Skeletal muscle cell (primary cell): ENCODE data around the gene SRRD.
"Not testable (repeated sequence)": the region's sequence is repeated elsewhere in the genome, so short reads cannot be mapped to it uniquely, and the experiment has no call there.

Experiments
- DNase-seq: peaks from one replicate; pipeline ENCODE4 v3.0.0-alpha.2; 2010; ENCODE audit warnings: low read depth
- H3K4me3 ChIP-seq: 2 replicates; pipeline ENCODE4 v1.5.1; 2011; ENCODE audit warnings: low read depth, mild to moderate bottlenecking, control low read depth, low read length, moderate library complexity

Gene SRRD

GRCh38 chr22:26512149-26512793 is 28.6 kb downstream of the SRRD start, which contains the start of gene TFIP11:
TFIP11 (minus strand) TSS chr22:26512473; CDS start chr22:26510272, 2,201 bp downstream.
- peak; percentile 53 for DNase-seq

DNA sequence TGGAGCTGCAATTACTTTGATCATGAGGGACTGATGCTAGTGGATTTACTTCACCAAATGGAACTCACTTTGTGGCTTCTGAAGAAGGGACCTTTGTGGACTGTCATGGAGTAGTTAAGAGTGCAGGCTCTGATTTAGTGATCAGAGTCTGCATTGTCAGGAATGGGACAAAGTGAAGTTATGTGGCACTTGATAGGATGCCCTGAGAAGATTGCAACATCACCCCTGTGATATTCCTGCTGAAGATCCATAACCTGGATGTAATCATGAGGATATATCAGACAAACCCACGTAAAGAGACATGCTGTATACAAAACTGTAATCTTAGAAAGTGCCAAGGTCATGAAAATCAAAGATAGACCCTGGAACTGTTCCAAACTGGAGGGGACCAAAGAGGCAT is 30.2 kb downstream of the SRRD start:
- DNase-seq: no peak

More at GRCh38 chr22:26512149-26512793, 28.6 kb downstream of the SRRD start, which contains the start of gene TFIP11:
- peak within 1 kb of the TSS; percentile 97 for H3K4me3 ChIP-seq

DNA sequence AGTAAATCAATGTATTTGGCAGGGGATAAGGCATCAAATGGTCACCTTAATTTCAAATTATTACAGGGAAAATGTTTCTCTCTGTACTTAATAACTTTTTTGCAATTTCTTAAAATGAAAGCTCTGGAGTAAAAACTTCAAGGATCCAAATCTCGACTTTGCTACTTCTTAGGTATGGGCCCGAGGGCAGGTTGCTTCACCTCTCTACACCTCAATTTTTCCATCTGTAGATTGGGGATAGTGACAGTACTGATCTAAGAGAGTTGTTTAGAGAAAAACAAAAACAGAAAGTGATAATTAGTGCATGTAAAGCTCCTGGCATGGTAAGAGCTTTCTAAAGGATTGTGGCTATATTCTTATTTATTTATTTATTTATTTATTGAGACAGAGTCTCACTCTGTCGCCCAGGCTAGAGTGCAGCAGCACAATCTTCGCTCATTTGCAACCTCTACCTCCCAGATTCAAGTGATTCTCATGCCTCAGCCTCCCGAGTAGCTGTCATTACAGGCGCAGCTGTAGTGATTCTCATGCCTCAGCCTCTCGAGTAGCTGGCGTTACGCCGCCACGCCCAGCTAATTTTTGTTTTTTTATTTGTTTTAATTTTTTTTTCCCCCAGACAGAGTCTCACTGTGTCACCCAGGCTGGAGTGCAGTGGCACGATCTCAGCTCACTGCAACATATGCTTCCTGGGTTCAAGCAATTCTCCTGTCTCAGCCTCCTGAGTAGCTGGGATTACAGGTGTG is 30.9 kb downstream of the SRRD start:
- no peak for DNase-seq

More for the DNA sequence above, 30.2 kb downstream of the SRRD start:
- no peak overlapping the region for H3K4me3 ChIP-seq

GRCh38 chr22:26515931-26516330 is 32.3 kb downstream of the SRRD start:
- no peak for DNase-seq
- no peak overlapping the region for H3K4me3 ChIP-seq

More for the DNA sequence above, 30.9 kb downstream of the SRRD start:
- no peak overlapping the region for H3K4me3 ChIP-seq

DNA sequence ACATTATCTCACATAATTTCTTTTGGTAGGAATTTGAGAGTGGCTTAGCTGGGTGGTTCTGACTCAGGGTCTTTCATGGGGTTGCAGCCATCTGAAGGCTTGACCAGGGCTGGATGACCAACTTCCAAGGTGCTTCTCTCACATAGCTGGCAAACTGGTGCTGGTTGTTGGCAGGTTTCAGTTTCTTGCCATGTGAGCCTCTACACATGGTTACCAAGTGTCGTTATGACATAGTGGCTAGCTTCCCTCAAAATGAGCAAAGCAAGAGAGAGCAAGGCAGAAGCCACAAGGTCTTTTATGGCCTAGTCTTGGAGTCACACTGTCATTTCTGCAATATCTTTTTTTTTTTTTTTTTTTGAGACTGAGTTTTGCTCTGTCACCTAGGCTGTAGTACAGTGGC is 32.8 kb downstream of the SRRD start:
- no peak for DNase-seq

GRCh38 chr22:26517429-26517828 is 33.8 kb downstream of the SRRD start:
- no peak overlapping the region for H3K4me3 ChIP-seq
- DNase-seq: no peak

More for the DNA sequence above, 32.8 kb downstream of the SRRD start:
- H3K4me3 ChIP-seq: no peak overlapping the region

DNA sequence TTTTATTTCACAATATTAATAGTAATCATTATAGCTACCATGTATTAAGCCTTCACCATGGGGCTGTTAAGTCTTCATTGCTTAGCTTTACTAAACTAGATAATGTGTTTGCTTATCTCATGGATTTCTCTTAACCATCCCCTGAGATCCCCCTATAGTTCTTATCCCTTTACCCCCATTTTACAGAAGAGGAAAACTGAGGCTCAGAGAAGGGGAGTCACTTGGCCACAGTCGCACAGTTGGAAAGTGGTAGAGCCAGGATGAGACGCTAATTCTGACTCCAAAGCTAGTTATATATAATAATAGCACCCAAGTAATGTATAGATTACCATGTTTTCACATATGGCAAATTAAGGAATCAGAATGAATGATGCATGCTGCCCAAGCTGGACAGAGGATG is 38.3 kb downstream of the SRRD start:
- no peak for DNase-seq
- H3K4me3 ChIP-seq: no peak overlapping the region

- no peak for DNase-seq
- H3K4me3 ChIP-seq: no peak overlapping the region
Observed at GRCh38 chr22:26522592-26522991, 38.9 kb downstream of the SRRD start.

GRCh38 chr22:26524870-26525269 is 41.2 kb downstream of the SRRD start:
- no peak for DNase-seq

GRCh38 chr22:26525946-26526564 is 42.4 kb downstream of the SRRD start:
- no peak for DNase-seq
- H3K4me3 ChIP-seq: no peak overlapping the region

More at GRCh38 chr22:26524870-26525269, 41.2 kb downstream of the SRRD start:
- H3K4me3 ChIP-seq: no peak overlapping the region

DNA sequence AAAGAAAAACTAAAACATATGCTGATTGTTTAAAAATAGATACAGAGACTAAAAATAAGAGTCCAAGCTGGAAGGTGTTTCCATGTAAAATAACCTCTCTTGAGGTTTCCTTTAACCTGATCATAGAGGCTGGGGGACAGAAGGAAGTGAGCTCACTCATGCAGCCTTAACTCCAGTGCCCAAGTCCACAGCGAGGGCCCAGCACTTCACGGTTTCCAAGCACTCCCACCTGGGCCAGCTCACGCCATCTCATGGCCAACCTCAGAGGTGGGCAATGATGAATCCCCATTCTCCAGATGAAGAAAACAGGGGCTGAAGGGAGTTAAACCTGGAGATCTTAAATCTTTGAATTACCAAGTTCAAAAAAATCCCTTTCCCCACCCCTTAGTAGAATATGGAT is 43.5 kb downstream of the SRRD start:
- H3K4me3 ChIP-seq: no peak overlapping the region
- DNase-seq: no peak

DNA sequence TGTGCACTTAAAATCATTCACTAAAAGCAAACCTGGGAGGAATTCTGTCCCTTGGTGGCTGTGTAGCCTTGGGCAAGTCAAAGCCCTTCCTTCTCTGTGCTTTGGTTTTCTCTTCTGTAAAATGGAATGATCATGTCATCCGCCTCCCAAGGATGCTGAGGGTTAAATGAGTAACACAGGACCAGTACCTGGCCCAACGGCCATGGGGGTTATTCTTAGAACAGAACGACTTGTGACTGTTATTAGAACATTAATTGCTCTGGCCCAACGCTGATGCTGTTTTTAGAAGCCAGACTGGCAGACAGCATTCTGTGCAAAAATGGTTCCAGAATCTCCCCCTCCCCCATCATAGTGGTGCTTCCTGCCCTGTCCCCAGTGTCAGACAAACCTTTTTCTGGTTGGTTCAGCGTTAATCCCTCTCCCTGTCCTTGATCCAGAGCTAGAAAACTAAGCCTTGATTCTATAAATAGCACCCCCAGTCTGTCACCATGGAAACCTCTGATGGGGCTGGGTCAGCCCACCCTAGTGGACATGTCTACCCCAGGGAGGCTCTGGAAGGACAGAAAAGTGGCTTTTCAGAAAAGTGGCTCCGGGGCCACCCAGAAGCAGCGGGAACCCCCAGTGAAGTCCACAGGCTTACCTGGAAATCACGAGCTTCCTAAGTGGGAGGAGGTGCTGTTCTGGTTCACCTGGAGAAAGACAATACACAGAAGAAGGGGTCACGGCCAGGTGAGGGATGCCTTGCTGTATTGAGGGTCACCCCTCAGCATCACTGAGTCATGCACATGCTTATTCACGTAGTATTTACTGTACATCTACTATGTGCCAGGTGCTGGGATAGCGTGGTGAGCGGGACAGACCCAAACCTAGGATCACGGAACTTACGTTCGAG is 44.1 kb downstream of the SRRD start:
- DNase-seq: no peak
- no peak overlapping the region for H3K4me3 ChIP-seq

DNA sequence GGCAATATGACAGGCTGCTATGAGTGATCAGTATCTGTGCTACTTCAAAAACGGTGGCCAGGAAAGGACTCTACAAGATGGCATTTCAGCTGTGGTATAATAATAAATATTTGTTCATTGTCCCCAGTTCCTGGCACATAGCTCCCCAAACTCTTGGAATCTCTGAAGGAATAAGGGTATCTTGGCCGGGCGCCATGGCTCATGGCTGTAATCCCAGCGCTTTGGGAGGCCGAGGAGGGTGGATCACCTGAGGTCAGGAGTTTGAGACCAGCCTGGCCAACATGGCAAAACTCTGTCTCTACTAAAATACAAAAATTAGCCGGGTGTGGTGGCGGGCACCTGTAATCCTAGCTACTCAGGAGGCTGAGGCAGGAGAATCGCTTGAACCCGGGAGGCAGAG is 44.8 kb downstream of the SRRD start:
- H3K4me3 ChIP-seq, DNase-seq: not testable (repeated sequence)

DNA sequence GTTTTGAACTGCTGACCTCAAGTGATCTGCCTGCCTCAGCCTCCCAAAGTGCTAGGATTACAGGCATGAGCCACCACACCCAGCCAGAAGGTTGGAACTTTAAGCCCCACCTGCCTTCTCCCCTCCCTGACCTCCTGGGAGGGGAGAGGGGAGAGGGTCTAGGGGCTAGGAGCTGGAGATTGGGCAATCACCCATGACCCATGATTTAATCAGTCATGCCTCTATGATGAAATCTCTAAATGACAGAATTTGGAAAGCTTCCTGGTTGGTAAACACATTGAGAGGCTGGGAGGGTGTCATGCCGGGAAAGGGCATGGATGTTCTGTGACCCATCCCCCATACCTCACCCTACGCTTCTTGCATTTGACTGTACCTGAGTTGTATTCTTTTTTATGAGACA is 45.7 kb downstream of the SRRD start:
- no peak for DNase-seq
- H3K4me3 ChIP-seq: no peak overlapping the region

- DNase-seq: no peak
- H3K4me3 ChIP-seq: no peak overlapping the region
Observed at GRCh38 chr22:26534171-26534855, 50.6 kb downstream of the SRRD start.

- DNase-seq: no peak
- no peak overlapping the region for H3K4me3 ChIP-seq
Observed at GRCh38 chr22:26534874-26535602, 51.4 kb downstream of the SRRD start.

- H3K4me3 ChIP-seq: no peak overlapping the region
- no peak for DNase-seq
Observed at GRCh38 chr22:26535603-26535908, 51.9 kb downstream of the SRRD start.

DNA sequence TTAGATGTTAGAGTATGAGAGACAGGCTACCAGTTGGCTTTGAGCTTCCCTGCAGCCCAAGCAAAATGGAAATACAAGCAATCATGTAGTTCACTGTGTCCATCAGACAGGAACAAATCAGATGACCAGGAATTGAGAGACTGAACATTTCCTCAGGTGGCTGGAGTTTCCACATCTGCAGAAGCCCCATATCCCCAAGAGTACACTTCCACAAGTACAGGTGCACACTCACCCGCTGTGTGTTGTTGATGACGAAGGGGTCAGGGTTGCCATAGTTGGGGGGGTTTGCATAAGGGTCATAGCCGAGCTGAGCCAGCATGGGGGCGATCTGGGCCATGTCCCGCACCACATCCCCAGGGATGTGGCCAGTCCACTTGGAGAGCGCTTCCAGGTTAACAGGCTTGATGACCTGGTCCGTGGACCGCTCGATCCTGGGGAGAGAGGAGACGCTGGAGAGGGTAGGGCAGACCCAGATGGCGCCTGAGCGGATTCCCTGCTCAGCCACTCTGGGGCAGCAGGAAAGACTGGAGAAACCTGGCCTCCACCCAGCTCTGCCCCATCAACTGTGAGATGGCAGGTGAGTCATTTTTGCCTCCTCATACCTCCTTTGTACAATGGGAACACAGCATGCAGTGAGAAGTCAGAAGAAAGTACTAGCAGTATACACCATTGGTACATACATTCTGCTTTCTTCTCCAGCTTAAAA is 52.5 kb downstream of the SRRD start:
- H3K4me3 ChIP-seq: no peak overlapping the region
- DNase-seq: no peak
